Progenitor cell of endocrine pancreas (in vitro differentiated cells): ENCODE measurements around the gene BRINP3. TPM values are rescaled to one million over a fixed set of nuclear protein-coding genes. Genes with fewer than 3 reads are reported as not detected.

ENCODE experiments used
- DNase-seq: peaks from one replicate; pipeline ENCODE4 v3.0.0; 2021; ENCODE audit warnings: low spot score; ENCODE audit not compliant: unreplicated experiment
- H3K27ac Mint-ChIP-seq: 2 replicates; pipeline ENCODE4 v1.8.0; 2021; ENCODE audit warnings: mild to moderate bottlenecking, moderate library complexity, mixed read lengths
- H3K27me3 Mint-ChIP-seq: 2 replicates; pipeline ENCODE4 v1.8.0; 2021; ENCODE audit warnings: mixed read lengths
- H3K36me3 Mint-ChIP-seq: 2 replicates; pipeline ENCODE4 v1.8.0; 2022; ENCODE audit warnings: mixed read lengths; ENCODE audit not compliant: insufficient read depth
- H3K4me1 Mint-ChIP-seq: 2 replicates; pipeline ENCODE4 v1.8.0; 2021; ENCODE audit warnings: low read depth, mixed read lengths
- H3K4me3 Mint-ChIP-seq: 2 replicates; pipeline ENCODE4 v1.8.0; 2021; ENCODE audit warnings: low read depth, mild to moderate bottlenecking, moderate library complexity, mixed read lengths
- H3K9me3 Mint-ChIP-seq: 2 replicates; pipeline ENCODE4 v1.8.0; 2021; ENCODE audit warnings: low read depth, mixed read lengths
- total RNA-seq: library from RNA; stranded (reverse); gene quantifications from 2 replicates; pipeline ENCODE4 v1.2.1, GENCODE V29; 2021
- TF ChIP-seq, protein P1 (sequence below): fragments of 200-600 bp; sonication (generic); IDR thresholded peaks from one replicate; pipeline ENCODE4 v1.5.0; 2021; ENCODE audit warnings: antibody characterized with exemption, mild to moderate bottlenecking; ENCODE audit not compliant: unreplicated experiment

Gene BRINP3
- total RNA-seq, 1 donor from 2014 or later, result not detected

DNA sequence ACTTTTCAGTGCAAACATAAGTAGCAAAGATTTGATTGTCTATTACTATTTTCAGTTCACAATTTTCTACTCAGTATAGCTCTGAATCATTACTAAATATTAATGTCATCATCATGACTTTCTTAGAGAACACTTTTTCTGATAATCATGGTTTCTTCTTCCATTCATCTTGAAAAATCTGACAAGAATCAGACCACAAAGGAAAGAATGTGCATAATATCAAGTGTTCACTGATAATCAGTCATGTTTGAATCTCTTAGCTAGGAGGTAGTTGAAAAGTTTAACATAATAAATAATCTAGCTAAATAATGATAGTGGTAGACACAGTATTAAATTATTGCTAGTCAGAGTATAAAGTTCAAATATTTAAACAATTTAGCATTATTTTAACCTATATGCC is 133.2 kb downstream of the BRINP3 start:
- Mint-ChIP-seq H3K36me3 (no peaks in the 10 kb centered on the region), H3K4me3 (no peak overlapping the region), H3K4me1 (no peaks in the 10 kb centered on the region)

DNA sequence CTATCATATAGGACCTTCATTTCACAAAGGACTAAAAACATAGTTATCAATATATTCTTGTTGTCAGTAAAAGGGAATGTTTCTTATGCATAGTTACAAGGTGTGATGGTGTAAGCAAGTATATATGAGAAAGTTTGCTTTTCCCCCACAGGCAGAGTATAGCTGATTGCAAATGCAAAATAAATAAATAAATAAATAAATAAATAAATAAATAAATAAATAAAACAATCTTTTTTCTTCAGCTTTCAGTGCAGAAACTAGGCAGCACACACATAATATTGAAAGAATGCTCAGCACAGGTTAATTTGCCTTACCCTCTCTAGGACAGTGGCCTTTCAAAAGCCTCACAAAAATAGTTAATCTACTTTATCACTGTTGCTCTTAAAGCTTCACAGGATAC is 138.8 kb downstream of the BRINP3 start:
- H3K27me3 Mint-ChIP-seq, result no peaks in the 10 kb centered on the region
- TF ChIP-seq, protein P1, sequence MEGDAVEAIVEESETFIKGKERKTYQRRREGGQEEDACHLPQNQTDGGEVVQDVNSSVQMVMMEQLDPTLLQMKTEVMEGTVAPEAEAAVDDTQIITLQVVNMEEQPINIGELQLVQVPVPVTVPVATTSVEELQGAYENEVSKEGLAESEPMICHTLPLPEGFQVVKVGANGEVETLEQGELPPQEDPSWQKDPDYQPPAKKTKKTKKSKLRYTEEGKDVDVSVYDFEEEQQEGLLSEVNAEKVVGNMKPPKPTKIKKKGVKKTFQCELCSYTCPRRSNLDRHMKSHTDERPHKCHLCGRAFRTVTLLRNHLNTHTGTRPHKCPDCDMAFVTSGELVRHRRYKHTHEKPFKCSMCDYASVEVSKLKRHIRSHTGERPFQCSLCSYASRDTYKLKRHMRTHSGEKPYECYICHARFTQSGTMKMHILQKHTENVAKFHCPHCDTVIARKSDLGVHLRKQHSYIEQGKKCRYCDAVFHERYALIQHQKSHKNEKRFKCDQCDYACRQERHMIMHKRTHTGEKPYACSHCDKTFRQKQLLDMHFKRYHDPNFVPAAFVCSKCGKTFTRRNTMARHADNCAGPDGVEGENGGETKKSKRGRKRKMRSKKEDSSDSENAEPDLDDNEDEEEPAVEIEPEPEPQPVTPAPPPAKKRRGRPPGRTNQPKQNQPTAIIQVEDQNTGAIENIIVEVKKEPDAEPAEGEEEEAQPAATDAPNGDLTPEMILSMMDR, result no peak

More for the DNA sequence above, 133.2 kb downstream of the BRINP3 start:
- TF ChIP-seq, protein P1, result no peak
- Mint-ChIP-seq H3K27me3 (no peaks in the 10 kb centered on the region), H3K9me3 (no peaks in the 10 kb centered on the region), H3K27ac (no peak overlapping the region)
- DNase-seq, result no peak

DNA sequence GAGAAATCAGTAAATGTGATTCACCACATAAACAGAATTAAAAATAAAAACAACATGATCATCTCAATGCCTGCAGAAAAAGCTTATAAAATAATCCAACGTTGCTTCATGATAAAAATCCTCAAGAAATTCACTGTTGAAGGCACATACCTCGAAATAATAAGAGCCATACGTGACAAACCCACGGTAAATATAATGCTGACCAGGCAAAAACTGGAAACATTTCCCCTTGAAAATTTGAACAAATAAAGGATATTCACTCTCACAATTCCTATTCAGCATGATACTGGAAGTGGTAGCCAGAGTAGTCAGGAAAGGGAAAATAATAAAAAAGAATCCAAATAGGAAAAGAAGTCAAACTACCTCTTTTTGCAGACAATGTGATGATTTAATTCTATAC is 148.8 kb downstream of the BRINP3 start:
- Mint-ChIP-seq H3K36me3 (no peaks in the 10 kb centered on the region), H3K27ac (no peak overlapping the region), H3K27me3 (no peaks in the 10 kb centered on the region), H3K4me1 (no peaks in the 10 kb centered on the region), H3K4me3 (no peak overlapping the region), H3K9me3 (peaks cover 3% of the 10 kb centered on the region)
- no peak for DNase-seq
- TF ChIP-seq, protein P1, result no peak

More for the DNA sequence above, 138.8 kb downstream of the BRINP3 start:
- DNase-seq, result no peak
- H3K4me1 Mint-ChIP-seq, result no peaks in the 10 kb centered on the region
- H3K27ac Mint-ChIP-seq, result no peak overlapping the region
- H3K9me3 Mint-ChIP-seq, result no peaks in the 10 kb centered on the region
- no peaks in the 10 kb centered on the region for H3K36me3 Mint-ChIP-seq
- H3K4me3 Mint-ChIP-seq, result no peak overlapping the region

DNA sequence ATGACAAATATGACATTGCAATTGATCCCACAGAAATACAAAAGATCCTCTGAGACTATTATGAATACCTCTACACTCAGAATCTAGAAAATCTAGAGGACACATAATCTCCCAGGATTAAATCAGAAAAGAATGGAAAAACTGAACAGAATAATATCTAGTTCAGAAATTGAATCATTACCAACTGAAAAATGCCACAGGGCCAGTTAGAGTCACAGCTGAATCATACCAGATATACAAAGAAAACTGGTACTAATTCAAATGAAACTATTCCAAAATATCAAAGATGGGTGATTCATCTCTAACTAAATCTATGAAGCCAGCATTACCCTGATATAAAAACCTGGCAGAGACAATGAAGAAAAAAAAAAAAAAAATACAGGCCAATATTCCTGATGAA is 149.3 kb downstream of the BRINP3 start:
- TF ChIP-seq, protein P1, result no peak
- Mint-ChIP-seq H3K36me3 (no peaks in the 10 kb centered on the region), H3K27me3 (no peaks in the 10 kb centered on the region), H3K4me1 (no peaks in the 10 kb centered on the region), H3K4me3 (no peak overlapping the region), H3K9me3 (peaks cover 3% of the 10 kb centered on the region), H3K27ac (no peak overlapping the region)
- no peak for DNase-seq

DNA sequence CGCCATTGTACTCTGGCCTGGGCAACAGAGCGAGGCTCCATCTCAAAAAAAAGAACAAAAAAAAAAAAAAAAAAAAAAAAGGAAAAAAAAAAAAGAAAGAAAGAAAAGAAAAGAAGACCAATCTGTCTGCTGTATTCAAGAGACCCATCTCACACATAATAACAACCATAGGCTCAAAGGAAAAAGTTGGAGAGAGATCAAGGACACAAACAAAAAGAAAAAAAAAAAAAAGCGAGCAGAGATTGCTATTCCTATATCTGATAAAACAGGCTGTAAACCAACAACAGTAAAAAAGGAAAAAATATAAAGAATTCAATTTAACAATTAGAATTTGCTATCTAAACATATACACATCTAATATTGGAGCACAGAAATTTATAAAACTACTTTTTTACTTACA is 150.4 kb downstream of the BRINP3 start:
- Mint-ChIP-seq H3K27me3 (no peaks in the 10 kb centered on the region), H3K9me3 (peaks cover 3% of the 10 kb centered on the region)

More for the DNA sequence above, 150.4 kb downstream of the BRINP3 start:
- Mint-ChIP-seq H3K27ac (no peak overlapping the region), H3K4me1 (no peaks in the 10 kb centered on the region), H3K4me3 (no peak overlapping the region), H3K36me3 (no peaks in the 10 kb centered on the region)
- DNase-seq, result no peak
- TF ChIP-seq, protein P1, result no peak
